Stimulated activated CD4-positive, alpha-beta T cell treated with anti-CD3 and anti-CD28 coated beads, Interleukin-1b, Interleukin-23, amount 100 ng/mL, for 24 hours (primary cell): ENCODE data around the gene LAMB4.

Experiments
- DNase-seq, 4 experiments: peaks; one replicate each; pipeline ENCODE4 v3.0.0-alpha.2; 2020; ENCODE audit warnings: low read depth in 4 of 4, low spot score in 1 of 4

The LAMB4 gene

GRCh38 chr7:107999779-108000560 lies 130.2 kb downstream of the LAMB4 start:
- no peak for DNase-seq

- DNase-seq, result no peak
Observed at GRCh38 chr7:107998660-107999480, 131.3 kb downstream of the LAMB4 start.

- no peak for DNase-seq
Observed at GRCh38 chr7:107998150-107998549, 132.0 kb downstream of the LAMB4 start.

GRCh38 chr7:107996072-107996882 lies 133.9 kb downstream of the LAMB4 start:
- no peak for DNase-seq

GRCh38 chr7:107995184-107996071 lies 134.7 kb downstream of the LAMB4 start:
- no peak for DNase-seq

- no peak for DNase-seq
Observed at GRCh38 chr7:107994421-107995030, 135.6 kb downstream of the LAMB4 start.

- no peak for DNase-seq
Observed at GRCh38 chr7:107993891-107994291, 136.3 kb downstream of the LAMB4 start.

- no peak for DNase-seq
Observed at GRCh38 chr7:107989618-107990373, 140.4 kb downstream of the LAMB4 start.

GRCh38 chr7:107982918-107983389 lies 147.2 kb downstream of the LAMB4 start:
- DNase-seq, result no peak

- DNase-seq, result no peak
Observed at GRCh38 chr7:107982042-107982840, 147.9 kb downstream of the LAMB4 start.

GRCh38 chr7:107981466-107981865 lies 148.7 kb downstream of the LAMB4 start:
- DNase-seq, result no peak

GRCh38 chr7:107980671-107981190 lies 149.4 kb downstream of the LAMB4 start:
- no peak for DNase-seq

GRCh38 chr7:107980171-107980570 lies 150.0 kb downstream of the LAMB4 start:
- DNase-seq, result no peak

- no peak for DNase-seq
Observed at GRCh38 chr7:107978815-107979408, 151.2 kb downstream of the LAMB4 start.

GRCh38 chr7:107977048-107977447 lies 153.1 kb downstream of the LAMB4 start:
- DNase-seq, result no peak

GRCh38 chr7:107976620-107977019 lies 153.5 kb downstream of the LAMB4 start:
- DNase-seq, result no peak

GRCh38 chr7:107975394-107976013 lies 154.7 kb downstream of the LAMB4 start:
- DNase-seq, result no peak
